ENCODE results near the gene TMEM184B. TPM values are rescaled to one million over a fixed set of nuclear protein-coding genes. Genes with fewer than 3 reads are reported as not detected.

Gene TMEM184B
- total RNA-seq, 4 donors from 2014 or later, result 52.0 to 108 (median 64.9) TPM

DNA sequence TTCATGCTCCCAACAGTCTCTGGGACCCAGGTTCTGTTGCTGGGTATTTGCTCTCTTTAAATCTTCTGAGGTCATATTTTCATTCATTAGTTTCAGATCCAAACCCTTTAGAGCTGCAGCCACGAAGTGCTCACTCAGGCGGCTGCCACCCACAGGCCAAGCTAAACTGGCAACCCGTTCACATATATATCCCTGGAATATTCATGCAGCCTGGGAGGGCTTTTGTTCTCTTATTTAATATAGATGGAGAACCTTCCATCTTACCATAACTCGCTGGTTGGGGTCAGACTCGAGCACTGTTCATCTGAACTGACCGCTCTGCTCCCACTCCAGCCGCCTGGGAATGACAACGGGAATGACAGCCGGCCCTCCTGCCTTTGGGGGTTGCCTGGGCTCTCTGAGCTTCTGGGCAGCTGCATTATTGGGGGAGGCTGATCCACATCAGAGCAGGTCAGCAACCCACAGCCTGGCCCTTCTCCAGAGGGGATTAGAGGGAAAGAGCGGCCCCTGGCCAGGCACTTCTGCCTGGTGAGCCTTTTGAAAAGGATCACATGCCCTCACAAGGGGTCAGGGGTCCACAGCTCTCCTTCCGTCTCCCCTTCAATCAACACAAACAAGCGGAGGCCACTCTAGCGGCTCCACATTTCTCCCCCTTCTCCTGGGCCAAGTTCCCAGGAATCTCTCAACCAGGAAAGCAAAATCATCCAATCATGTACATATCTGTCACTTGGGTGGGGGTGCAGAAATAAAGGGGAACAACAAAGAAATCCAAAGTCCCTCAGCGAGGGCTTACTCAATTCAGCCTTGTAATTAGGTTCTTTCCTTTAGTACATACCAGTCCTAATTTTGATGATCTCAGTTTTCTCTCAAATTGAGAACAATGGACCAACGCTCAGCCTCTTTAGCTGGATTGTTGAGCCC lies 11.8 kb downstream of the TMEM184B start:
- Histone ChIP-seq H3K27me3 (no peaks in the 10 kb centered on the region), H3K4me3 (peak overlapping the region in 1 of 2 donors; percentile 25), H3K4me1 (peaks cover 4 to 87% (median 47%) of the 10 kb centered on the region in 3 donors), H3K36me3 (no peaks in the 10 kb centered on the region), H3K27ac (peak overlapping the region; percentile 4 to 89 (median 76)), H3K9me3 (no peaks in the 10 kb centered on the region)
- ATAC-seq, result peak; percentile 10
- TF ChIP-seq POLR2AphosphoS5 (IDR thresholded peaks at IDR 0.05), result no peak
- TF ChIP-seq, protein P1, sequence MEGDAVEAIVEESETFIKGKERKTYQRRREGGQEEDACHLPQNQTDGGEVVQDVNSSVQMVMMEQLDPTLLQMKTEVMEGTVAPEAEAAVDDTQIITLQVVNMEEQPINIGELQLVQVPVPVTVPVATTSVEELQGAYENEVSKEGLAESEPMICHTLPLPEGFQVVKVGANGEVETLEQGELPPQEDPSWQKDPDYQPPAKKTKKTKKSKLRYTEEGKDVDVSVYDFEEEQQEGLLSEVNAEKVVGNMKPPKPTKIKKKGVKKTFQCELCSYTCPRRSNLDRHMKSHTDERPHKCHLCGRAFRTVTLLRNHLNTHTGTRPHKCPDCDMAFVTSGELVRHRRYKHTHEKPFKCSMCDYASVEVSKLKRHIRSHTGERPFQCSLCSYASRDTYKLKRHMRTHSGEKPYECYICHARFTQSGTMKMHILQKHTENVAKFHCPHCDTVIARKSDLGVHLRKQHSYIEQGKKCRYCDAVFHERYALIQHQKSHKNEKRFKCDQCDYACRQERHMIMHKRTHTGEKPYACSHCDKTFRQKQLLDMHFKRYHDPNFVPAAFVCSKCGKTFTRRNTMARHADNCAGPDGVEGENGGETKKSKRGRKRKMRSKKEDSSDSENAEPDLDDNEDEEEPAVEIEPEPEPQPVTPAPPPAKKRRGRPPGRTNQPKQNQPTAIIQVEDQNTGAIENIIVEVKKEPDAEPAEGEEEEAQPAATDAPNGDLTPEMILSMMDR (IDR thresholded peaks at IDR 0.05), result peak in 2 of 4 experiments; percentile 15 to 24
- no peak for TF ChIP-seq POLR2A (IDR thresholded peaks at IDR 0.05)
- no peak for TF ChIP-seq EP300 (IDR thresholded peaks at IDR 0.05)
- 8 to 28% methylated on average over 6 to 9 of the region's 15 CpGs for WGBS, 2 donors (ENCODE audit: low coverage in 1 of 2)

DNA sequence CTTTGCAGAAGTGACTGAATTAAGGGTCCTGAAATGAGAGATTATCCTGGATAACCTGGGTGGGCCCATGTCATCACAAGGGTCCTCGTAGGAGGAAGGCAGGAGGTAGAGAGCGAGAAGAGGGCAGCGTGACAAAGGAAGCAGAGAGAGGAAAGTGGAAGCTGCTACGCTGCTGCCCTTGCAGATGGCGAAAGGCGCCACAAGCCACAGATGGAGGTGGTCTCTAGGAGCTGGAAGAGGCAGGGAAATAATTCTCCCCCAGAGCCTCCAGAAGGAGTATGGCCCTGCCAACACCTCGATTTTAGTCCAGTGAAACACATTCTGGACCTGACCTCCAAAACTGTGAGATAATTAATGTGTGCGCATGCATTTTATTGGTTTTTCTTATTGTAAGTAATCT lies 13.4 kb downstream of the TMEM184B start:
- Histone ChIP-seq H3K27me3 (no peaks in the 10 kb centered on the region), H3K4me3 (no peak overlapping the region), H3K36me3 (no peaks in the 10 kb centered on the region), H3K27ac (peak overlapping the region in 3 of 4 donors; percentile 82 to 89 (median 85)), H3K9me3 (no peaks in the 10 kb centered on the region), H3K4me1 (peaks cover 4 to 82% (median 41%) of the 10 kb centered on the region in 3 donors)
- no peak for ATAC-seq
- WGBS, 2 donors (ENCODE audit: low coverage in 1 of 2), result 74 to 88% methylated on average over 7 to 8 of the region's 8 CpGs
- TF ChIP-seq POLR2A (IDR thresholded peaks at IDR 0.05) (no peak), EP300 (IDR thresholded peaks at IDR 0.05) (no peak), POLR2AphosphoS5 (IDR thresholded peaks at IDR 0.05) (no peak)
- TF ChIP-seq, protein P1 (IDR thresholded peaks at IDR 0.05), result no peak

DNA sequence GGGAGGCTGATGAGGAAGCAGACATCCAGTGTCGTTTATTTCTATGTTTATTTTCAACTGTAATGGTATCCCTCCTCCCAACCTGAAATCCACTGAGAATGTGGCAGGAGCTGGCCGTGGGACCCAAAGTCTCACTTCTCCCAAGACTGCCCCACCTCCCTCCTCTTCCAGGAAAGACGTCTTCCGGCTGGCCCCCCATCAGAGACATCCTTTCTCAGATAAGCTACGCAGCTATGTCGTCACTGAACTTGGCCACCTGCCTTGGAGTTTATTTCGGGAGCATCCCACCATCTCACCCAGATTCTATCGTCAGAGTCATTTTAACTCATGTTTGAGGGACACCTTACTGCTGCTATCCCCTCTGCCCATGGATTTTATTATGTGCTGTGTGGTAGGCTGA lies 13.9 kb downstream of the TMEM184B start:
- Histone ChIP-seq H3K4me1 (peaks cover 4 to 87% (median 41%) of the 10 kb centered on the region in 3 donors), H3K36me3 (no peaks in the 10 kb centered on the region), H3K27ac (peak overlapping the region in 3 of 4 donors; percentile 82 to 89 (median 85)), H3K27me3 (no peaks in the 10 kb centered on the region), H3K4me3 (no peak overlapping the region), H3K9me3 (no peaks in the 10 kb centered on the region)
- no peak for ATAC-seq
- 20 to 31% methylated on average over 1 to 8 of the region's 8 CpGs for WGBS, 2 donors (ENCODE audit: low coverage in 1 of 2)
- TF ChIP-seq, protein P1 (IDR thresholded peaks at IDR 0.05), result no peak
- TF ChIP-seq POLR2AphosphoS5 (IDR thresholded peaks at IDR 0.05) (no peak), POLR2A (IDR thresholded peaks at IDR 0.05) (no peak), EP300 (IDR thresholded peaks at IDR 0.05) (no peak)

DNA sequence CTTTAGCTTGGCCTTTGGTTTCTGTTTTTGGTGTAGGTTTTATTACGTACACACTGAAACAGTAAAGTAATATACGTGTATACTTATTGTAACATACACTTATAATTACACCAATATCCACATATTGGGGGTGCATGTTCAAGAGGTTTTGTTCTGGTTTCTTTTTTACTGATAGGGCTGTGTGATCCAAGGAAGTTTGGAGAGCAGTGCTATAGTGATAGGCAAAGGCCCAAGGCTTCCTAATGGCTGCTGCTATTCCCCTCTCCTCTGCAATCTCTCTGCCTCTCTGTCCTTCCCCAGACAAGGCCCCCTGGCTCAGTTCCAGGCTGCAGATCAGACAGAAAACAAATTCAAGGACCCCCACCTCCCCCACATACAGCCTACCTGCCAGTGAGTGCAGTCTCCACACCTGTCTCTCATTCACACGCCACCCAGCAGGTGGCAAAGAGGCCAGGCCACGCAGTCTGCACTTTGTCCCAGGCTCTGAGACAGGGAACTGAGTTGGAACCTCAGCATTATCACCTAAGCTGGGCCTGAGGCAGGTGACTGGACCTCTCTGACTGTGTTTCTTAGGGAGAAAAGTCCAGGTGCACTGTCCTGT lies 15.1 kb downstream of the TMEM184B start:
- TF ChIP-seq, protein P1 (IDR thresholded peaks at IDR 0.05), result no peak
- TF ChIP-seq POLR2A (IDR thresholded peaks at IDR 0.05) (no peak), POLR2AphosphoS5 (IDR thresholded peaks at IDR 0.05) (no peak), EP300 (IDR thresholded peaks at IDR 0.05) (no peak)
- WGBS, 2 donors (ENCODE audit: low coverage in 1 of 2), result 38 to 47% methylated on average over 3 of the region's 4 CpGs
- Histone ChIP-seq H3K4me1 (peaks cover 4 to 85% (median 41%) of the 10 kb centered on the region in 3 donors), H3K27ac (peak overlapping the region; percentile 82 to 89 (median 86)), H3K9me3 (no peaks in the 10 kb centered on the region), H3K4me3 (peak overlapping the region; percentile 18 to 21), H3K27me3 (no peaks in the 10 kb centered on the region), H3K36me3 (no peaks in the 10 kb centered on the region)
- ATAC-seq, result no peak

All from gastroesophageal sphincter (tissue), 4 donors.